ENCODE data around the gene TOR1A. TPM values are rescaled to one million over a fixed set of nuclear protein-coding genes. Genes with fewer than 3 reads are reported as not detected.
A peak's percentile ranks its signal among the peaks of the same experiment; 100 is the strongest.
"Not testable (repeated sequence)": the region's sequence is repeated elsewhere in the genome, so short reads cannot be mapped to it uniquely, and the experiment has no call there.

TOR1A gene
- total and polyA plus RNA-seq, 12 donors, result 19.7 to 61.4 (median 39.5) TPM

- Histone ChIP-seq H3K27me3 (no peaks in the 10 kb centered on the region), H3K4me1 (replicated peaks in 1 of 2) (peaks cover 12 to 18% of the 10 kb centered on the region in 2 donors), H3K9me3 (replicated peaks in 1 of 3) (no peaks in the 10 kb centered on the region), H3K4me3 (no peak overlapping the region), H3K27ac (no peak overlapping the region), H3K36me3 (replicated peaks in 1 of 2) (no peaks in the 10 kb centered on the region)
- WGBS, 4 donors, result 77 to 92% (median 87%) methylated on average over 3 of the region's 3 CpGs
- DNase-seq, result no peak
- TF ChIP-seq CTCF (IDR thresholded peaks at IDR 0.05) (no peak), POLR2A (IDR thresholded peaks at IDR 0.05) (no peak)
- intact Hi-C loops (cut with DNase I), result loop anchor here in 1 of 2 donors (2.0 kb wide), 1 partner anchor 36 kb away; no protein-coding TSS in a partner anchor
Measured at GRCh38 chr9:129778469-129778868, 45.5 kb downstream of the TOR1A start.

- 47 to 65% (median 64%) methylated on average over 2 to 11 of the region's 11 CpGs for WGBS, 4 donors
- H3K4me3 ChIP-seq, result no peak overlapping the region
- DNase-seq, result no peak
- H3K36me3 ChIP-seq (replicated peaks in 1 of 2), result no peaks in the 10 kb centered on the region
- H3K27me3 ChIP-seq, result no peaks in the 10 kb centered on the region
- H3K27ac ChIP-seq, result peak overlapping the region in 4 of 5 donors; percentile 26 to 90 (median 64)
- peaks cover 16 to 22% of the 10 kb centered on the region in 2 donors for H3K4me1 ChIP-seq (replicated peaks in 1 of 2)
- intact Hi-C loops (cut with DNase I), result loop anchor here in 1 of 2 donors (2.0 kb wide), 1 partner anchor 35 kb away; no protein-coding TSS in a partner anchor
- no peaks in the 10 kb centered on the region for H3K9me3 ChIP-seq (replicated peaks in 1 of 3)
- TF ChIP-seq CTCF (IDR thresholded peaks at IDR 0.05), result no peak
- TF ChIP-seq POLR2A (IDR thresholded peaks at IDR 0.05), result no peak
Measured at GRCh38 chr9:129777769-129778130, 46.2 kb downstream of the TOR1A start.

- 5 to 17% (median 14%) methylated on average over 8 to 16 of the region's 16 CpGs for WGBS, 4 donors
- DNase-seq, result peak; percentile 95 to 99 (median 98)
- Histone ChIP-seq H3K27ac (peak overlapping the region in 4 of 5 donors; percentile 26 to 90 (median 64)), H3K4me3 (no peak overlapping the region), H3K4me1 (replicated peaks in 1 of 2) (peaks cover 16 to 22% of the 10 kb centered on the region in 2 donors), H3K9me3 (replicated peaks in 1 of 3) (no peaks in the 10 kb centered on the region), H3K36me3 (replicated peaks in 1 of 2) (no peaks in the 10 kb centered on the region), H3K27me3 (no peaks in the 10 kb centered on the region)
- intact Hi-C loops (cut with DNase I), result no loop called here
- TF ChIP-seq CTCF (IDR thresholded peaks at IDR 0.05) (no peak), POLR2A (IDR thresholded peaks at IDR 0.05) (peak in 1 of 2 donors; percentile 13)
Measured at GRCh38 chr9:129776938-129777768, 46.8 kb downstream of the TOR1A start.

- intact Hi-C loops (cut with DNase I), result no loop called here
- Histone ChIP-seq H3K9me3 (replicated peaks in 1 of 3) (no peaks in the 10 kb centered on the region), H3K36me3 (replicated peaks in 1 of 2) (no peaks in the 10 kb centered on the region), H3K4me1 (replicated peaks in 1 of 2) (peaks cover 16 to 22% of the 10 kb centered on the region in 2 donors), H3K27ac (peak overlapping the region in 4 of 5 donors; percentile 25 to 90 (median 64)), H3K27me3 (no peaks in the 10 kb centered on the region), H3K4me3 (no peak overlapping the region)
- peak in 1 of 7 donors; percentile 33 for DNase-seq
- 77 to 89% (median 87%) methylated on average over 7 to 8 of the region's 8 CpGs for whole genome bisulfite sequencing, 4 donors
- no peak for TF ChIP-seq CTCF (IDR thresholded peaks at IDR 0.05)
- TF ChIP-seq POLR2A (IDR thresholded peaks at IDR 0.05), result no peak
Measured at GRCh38 chr9:129776566-129776937, 47.4 kb downstream of the TOR1A start.

- H3K4me3 ChIP-seq; H3K27me3 ChIP-seq; H3K9me3 ChIP-seq (replicated peaks in 1 of 3); DNase-seq; H3K36me3 ChIP-seq (replicated peaks in 1 of 2); intact Hi-C loops (cut with DNase I): not testable (repeated sequence)
- Histone ChIP-seq H3K27ac (peak overlapping the region in 1 of 5 donors; percentile 90), H3K4me1 (replicated peaks in 1 of 2) (peaks cover 16 to 22% of the 10 kb centered on the region in 2 donors)
- 92 to 95% (median 93%) methylated on average over 4 of the region's 4 CpGs for WGBS, 4 donors
Measured at GRCh38 chr9:129776096-129776495, 47.8 kb downstream of the TOR1A start.

Measured in adrenal gland (tissue), 12 donors.